WI38 (cell line): ENCODE results near the gene YWHAQ.
"Not testable (repeated sequence)": the region's sequence is repeated elsewhere in the genome, so short reads cannot be mapped to it uniquely, and the experiment has no call there.

Experiments used
- H3K4me3 ChIP-seq: 2 replicates; pipeline ENCODE4 v1.5.1; 2011; ENCODE audit warnings: low read depth, mild to moderate bottlenecking, control low read depth, low read length
- CTCF ChIP-seq: IDR thresholded peaks from 2 replicates; pipeline ENCODE4 v1.5.1; 2012; ENCODE audit warnings: low read depth, mild to moderate bottlenecking, control low read depth, low read length

Gene YWHAQ

DNA sequence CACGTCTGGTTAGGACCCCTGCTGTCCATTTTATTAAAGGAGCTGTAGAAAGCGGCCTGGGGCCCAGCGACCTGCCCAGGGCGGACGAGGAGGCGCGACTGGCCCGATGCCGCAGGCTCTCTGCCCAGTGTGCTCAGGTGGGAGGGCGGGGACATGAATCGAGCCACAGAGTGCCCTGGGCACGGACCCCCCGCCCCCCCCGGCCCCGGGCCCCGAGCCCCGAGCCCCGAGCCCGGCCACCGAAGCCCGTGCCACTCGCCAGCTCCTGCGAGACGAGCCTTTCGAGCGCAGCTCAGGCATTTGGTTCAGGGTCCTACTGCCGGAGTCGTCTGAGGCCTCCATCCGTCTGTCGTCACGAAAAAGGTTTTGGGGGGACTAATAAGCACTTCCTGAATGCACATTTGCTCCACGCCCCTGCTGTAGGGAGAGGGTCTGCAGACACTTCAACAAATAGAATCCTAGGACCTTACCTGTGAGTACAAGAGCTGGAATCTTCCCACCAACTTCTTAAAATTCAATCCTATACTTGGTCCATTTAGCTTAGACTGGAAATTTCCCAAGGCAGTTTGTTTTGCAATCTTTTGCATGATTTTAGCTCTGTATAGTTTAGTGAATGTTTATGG, 74.6 kb downstream of the YWHAQ start:
- no peak for TF ChIP-seq CTCF
- peak overlapping the region; percentile 90 for H3K4me3 ChIP-seq

- TF ChIP-seq CTCF = peak; percentile 46
- H3K4me3 ChIP-seq = peak within 1 kb of the TSS; percentile 90
Observed at GRCh38 chr2:9555297-9556120, 75.3 kb downstream of the YWHAQ start, which contains the start of gene ADAM17. TSS of gene ADAM17 (minus strand) at chr2:9555830. CDS start at chr2:9555605, 225 bp downstream.

DNA sequence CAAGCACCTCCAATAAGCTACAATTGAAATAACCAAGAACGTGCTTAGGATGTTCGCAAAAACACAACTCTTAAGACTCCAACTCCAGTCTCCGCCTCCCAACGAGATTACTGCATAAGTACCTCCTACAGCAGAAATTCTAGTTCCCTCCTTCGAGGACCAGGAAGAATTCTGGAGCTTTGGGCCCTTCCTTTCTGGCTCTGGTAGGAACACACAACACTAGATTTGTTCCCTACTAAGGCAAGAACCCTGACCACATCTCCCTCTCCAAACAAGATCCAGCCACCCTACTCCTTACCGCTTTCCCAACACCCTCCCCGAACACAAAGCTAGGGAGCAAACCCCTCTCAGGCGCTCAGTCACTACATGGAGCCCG, 75.9 kb downstream of the YWHAQ start:
- peak overlapping the region; percentile 90 for H3K4me3 ChIP-seq
- no peak for TF ChIP-seq CTCF

- peak overlapping the region; percentile 17 for H3K4me3 ChIP-seq
- TF ChIP-seq CTCF = no peak
Observed at GRCh38 chr2:9552219-9553178, 78.3 kb downstream of the YWHAQ start.

DNA sequence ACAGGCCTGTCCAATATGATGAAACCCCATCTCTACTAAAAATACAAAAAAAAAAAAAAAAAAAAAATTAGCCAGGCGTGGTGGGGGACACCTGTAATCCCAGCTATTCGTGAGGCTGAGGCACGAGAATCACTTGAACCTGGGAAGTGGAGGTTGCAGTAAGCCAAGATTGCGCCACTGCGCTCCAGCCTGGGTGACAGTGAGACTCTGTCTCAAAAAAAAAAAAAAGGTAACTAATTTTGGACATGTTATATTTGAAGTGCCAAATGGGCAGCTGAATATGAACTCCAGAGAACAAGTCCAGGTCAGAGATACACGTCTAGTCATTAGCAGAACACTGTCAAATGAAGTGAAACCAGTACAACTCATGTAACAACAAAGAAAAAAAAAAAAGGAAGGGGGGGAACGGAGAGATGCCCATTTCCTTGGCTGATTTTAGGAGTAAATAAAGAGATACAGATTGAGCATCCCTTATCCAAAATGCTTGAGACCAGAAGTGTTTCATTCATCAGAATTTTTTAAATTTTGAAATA, 79.9 kb downstream of the YWHAQ start:
- H3K4me3 ChIP-seq = not testable (repeated sequence)

DNA sequence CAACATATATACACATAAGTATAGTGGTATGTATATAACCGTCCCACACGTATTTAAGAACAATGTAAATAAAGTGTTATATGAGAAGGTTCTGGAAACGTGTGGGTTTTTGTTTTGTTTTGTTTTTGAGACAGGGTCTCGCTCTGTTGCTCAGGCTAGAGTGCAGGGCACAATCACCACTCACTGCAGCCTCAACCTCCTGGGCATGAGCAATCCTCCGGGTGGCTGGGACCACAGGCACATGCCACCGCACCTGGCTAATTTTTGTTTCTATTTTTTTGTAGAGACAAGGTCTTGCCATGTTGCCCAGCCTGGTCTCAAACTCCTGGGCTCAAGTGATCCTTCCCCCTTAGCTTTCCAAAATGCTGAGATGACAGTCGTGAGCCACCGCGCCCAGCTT, 81.4 kb downstream of the YWHAQ start:
- no peak overlapping the region for H3K4me3 ChIP-seq

More for the DNA sequence above, 81.4 kb downstream of the YWHAQ start:
- no peak for TF ChIP-seq CTCF
